GM18858 (cell line): ENCODE data around the gene TIMM8A.
"Not testable (repeated sequence)": the region's sequence is repeated elsewhere in the genome, so short reads cannot be mapped to it uniquely, and the experiment has no call there.

Experiments used
- ATAC-seq: cut with Tn5 transposase; IDR thresholded peaks from one replicate; pipeline ENCODE4 v1.9.1; 2021; ENCODE audit not compliant: unreplicated experiment

The TIMM8A gene

DNA sequence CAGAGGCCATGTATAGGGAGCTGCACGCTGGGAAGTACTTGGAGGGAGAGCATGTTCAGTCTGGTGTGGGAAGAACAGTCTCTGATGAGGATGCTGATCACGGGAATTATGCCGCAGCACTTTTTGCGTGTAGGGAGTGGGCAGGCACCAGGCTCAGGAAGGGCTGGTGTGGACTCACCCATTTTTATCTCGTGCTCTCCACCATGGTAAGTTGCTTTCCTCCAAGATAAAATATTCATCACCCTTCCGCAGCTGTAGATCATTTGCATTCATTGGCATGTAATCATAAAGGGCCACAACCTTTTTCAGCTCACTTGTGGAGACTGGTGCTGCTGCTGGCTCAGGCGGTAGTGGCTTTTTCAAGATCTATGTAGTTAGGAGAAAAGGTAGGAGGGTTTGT is 11.8 kb upstream of the TIMM8A start:
- no peak for ATAC-seq

- no peak for ATAC-seq
Observed at GRCh38 chrX:101359966-101360365, 11.4 kb upstream of the TIMM8A start.

DNA sequence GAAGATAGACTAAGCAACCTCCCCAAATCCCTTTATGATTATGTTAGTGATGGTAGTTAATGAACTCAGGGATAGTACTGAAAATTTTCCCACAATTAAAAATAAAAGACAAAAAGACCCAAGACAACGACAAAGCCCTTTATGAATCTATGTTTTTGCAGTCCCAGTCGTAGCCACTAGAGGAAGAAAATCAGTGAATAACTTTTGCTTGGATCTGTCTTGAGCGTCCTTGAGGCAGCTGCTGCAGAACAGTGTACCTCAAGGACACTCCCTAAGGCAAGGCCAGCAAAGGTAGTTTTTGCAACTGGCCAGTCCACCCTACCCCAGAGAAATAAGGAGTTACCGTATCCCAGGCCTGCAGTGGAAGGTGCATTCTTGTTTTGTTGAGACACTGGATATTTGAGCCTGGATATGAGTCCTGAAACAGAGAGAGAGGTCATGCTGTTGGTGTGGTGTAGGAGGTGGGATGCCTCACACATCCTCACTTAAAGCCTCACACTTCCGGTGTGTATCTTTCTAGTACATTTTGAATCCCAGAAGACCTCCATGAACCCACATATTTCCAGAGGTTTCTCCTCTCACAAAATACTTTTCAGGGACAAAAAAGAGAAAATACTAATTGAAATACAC is 8.7 kb upstream of the TIMM8A start:
- no peak for ATAC-seq

GRCh38 chrX:101349193-101349562 is 636 bp upstream of the TIMM8A start:
- no peak for ATAC-seq

DNA sequence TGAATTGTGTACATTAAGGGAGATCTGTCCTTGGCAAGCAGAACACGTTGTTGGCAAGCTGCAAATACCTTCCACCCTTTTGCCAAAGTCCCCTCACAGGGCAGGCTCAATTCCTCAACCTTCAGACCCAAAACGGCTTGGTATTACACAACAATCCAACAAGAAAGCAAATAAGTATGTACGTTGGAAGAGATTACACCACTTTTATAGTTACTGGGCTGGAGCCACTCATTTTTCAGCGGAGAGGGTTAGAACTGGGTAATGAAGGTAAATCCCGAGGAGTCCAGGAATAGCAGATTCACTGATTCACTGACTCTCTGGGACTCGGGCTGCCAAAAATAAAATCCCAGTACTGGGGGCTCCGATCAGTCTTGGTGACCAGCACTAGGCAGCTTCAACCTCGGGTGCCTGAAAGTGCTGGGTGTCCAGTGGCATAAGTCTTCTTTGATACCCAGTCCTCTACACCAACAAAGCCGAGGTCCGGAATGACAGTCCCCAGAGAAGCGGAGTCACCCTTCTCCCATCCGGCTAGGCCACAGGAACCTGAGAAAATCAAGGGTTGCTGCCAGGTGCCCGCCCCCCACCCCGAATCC is 587 bp downstream of the TIMM8A start:
- ATAC-seq = no peak

DNA sequence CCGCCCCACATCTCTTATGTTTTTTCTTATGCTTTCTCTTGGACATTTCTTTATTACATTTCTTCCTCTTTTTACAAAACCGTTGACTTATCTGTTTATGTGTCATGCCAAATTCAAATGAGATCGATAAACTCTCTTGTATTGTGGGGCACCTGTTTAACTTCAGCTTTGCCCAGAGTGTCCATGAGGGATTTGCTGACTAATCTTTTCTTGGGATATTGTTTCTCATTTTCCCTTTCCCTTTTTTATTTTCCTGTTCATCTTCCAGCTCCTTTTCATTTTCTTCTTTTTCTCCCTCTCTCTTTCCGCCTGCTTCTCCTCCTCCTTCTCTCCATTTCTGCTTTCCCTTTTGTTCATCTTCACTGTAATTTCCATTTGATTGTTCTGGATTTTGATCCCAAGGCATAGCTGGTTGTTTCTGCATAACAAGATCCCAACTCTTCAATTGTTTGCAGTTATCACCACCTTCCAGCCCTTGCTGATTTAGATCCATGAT is 10.7 kb downstream of the TIMM8A start:
- no peak for ATAC-seq

DNA sequence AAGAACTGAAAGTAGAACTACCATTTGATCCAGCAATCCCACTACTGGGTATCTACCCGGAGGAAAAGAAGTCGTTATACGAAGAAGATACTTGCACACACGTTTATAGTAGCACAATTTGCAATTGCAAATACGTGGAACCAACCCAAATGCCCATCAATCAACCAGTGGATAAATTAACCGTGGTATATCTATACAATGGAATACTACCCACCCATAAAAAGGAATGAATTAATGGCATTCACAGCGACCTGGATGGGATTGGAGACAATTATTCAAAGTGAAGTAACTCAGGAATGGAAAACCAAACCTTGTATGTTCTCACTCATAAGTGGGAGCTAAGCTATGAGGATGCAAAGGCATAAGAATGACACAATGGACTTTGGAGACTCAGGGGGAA is 14.2 kb downstream of the TIMM8A start:
- not testable (repeated sequence) for ATAC-seq

DNA sequence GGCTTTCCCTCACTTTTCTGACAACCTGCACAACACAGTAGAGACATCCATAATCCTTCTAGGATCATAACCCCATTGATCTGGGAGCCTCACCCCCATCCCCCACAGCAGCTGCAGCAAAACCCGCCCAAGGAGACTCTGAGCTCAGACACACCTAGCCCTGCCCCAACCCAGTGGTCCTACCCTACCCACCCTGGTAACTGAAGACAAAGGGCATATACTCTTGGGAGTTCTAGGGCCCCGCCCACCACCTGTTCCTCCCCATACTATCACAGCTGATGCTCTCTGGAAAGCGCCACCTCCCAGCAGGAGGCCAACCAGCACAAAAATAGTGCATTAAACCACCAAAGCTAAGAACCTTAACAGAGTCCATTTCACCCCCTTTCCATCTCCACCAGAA is 21.9 kb downstream of the TIMM8A start:
- ATAC-seq = not testable (repeated sequence)

- ATAC-seq = no peak
Observed at GRCh38 chrX:101303790-101304189, 44.8 kb downstream of the TIMM8A start.
